Measurements from ENCODE around the gene TRA2A.

- TF ChIP-seq USF2 (IDR thresholded peaks at IDR 0.05) (no peak), CTCF (IDR thresholded peaks at IDR 0.05) (no peak), HOXB13 (CRISPR knock-in tag; IDR thresholded peaks at IDR 0.05; ENCODE audit: low read depth) (no peak), PBX3 (IDR thresholded peaks at IDR 0.05) (no peak), ELK1 (IDR thresholded peaks at IDR 0.05; ENCODE audit: low read depth, low read length) (no peak), HMGXB4 (CRISPR knock-in tag; IDR thresholded peaks at IDR 0.05; ENCODE audit: borderline replicate concordance) (no peak)
Measured at GRCh38 chr7:23472556-23472955, 59.2 kb downstream of the TRA2A start.
